GM18517 (cell line): ENCODE measurements around the gene CROT.

Experiments
- ATAC-seq: cut with Tn5 transposase; IDR thresholded peaks from one replicate; pipeline ENCODE4 v1.9.1; 2021; ENCODE audit warnings: mild to moderate bottlenecking, moderate library complexity; ENCODE audit not compliant: unreplicated experiment

The CROT gene

DNA sequence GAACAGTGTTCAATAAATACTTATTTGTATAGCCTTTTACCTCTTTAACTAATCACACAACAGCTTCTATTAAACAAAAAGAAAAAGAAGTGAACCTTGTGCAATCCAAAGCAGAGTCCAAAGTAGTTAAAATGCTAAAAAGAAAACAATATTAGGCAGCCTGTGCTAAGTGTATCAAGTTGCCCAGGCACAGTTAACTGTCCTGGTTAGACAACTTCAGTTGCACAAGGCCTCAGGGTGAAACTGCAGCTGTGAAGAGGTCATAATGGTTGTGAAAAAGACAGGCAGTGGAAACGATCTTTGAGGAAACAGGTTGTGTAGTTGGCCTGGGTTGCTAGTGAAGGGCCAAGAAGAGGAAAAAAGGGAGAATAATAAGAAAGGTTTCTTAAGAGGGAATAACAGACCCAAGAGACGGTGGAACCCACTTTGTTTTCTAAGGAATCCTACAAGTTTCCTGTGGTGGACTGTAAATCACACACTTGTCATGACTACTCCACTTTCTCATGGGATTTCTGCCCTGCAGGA lies 6.0 kb upstream of the CROT start:
- no peak for ATAC-seq

DNA sequence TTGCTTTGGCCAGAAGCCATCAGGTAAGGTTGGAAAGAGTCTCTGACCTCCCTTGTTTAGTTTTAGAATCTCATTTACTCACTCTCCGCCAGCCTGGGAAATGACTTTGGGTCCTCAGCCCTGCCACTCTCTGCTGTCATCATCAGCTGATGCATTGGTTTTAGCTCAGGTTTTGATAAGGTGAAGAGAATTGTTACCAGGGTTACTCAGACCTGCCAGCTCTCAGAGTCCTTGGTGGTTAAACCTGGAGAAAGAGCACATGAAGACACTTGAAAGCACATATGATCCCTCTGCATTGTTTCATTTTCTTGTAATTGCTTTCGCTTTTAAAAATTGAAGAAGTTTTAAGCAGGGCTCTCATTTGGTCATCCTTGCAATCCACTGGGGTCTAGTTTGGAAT lies 4.0 kb upstream of the CROT start:
- no peak for ATAC-seq

DNA sequence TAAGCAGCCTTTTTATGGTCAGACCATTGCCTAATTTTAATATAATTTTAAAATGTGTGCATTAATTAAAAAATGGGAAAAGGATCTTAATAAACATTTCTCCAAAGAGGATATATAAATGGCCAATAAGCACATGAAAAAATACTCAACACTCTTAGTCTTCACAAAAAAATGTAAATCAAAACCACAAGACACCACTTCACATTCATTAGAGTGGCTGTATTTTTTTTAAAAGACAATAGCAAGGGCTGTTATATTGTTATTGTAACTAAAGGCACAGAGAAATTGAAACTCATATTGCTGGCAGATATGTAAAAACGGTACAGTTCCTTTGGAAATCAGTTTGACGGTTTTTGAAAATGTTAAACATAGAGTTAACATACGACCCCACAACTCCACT lies 3.2 kb upstream of the CROT start:
- no peak for ATAC-seq

DNA sequence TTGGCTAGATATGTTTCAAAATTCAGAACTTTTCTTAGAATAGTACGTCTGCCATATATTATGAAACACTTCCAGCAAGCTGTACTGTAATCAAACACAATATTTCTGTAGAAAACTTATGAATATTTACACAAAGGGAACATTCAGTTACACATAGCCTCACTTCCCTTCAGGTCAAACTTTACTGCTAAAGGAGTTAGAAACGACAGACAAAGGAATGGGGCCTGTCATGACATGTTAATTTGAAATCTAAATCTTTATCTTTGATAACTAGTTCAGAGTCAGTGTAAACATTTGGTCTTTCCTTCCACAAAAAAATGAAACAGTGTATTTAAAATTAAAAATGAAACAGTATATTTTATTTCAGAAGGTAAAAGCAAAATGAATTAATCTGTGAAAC lies 1.0 kb upstream of the CROT start:
- no peak for ATAC-seq

DNA sequence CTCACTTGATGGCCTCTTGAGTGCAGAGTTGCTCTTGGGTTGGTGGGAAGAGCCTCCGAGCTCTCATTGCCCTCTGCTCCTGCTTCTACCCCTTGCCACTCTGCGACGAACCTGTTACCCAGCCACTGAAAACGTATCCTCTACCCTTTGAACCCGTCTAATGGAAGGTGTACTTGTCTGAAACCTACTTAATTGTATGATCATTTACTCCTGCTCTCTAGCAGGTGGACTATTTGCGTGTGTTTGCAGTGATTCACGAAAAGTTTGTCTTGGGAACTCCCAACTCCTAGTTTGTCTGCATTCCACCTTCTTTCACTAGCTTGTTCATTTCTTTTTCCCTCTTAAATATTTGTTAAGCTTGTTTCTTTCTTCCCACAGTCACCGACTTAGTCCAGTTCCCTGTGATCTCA lies 503 bp downstream of the CROT start:
- peak; percentile 2 for ATAC-seq

DNA sequence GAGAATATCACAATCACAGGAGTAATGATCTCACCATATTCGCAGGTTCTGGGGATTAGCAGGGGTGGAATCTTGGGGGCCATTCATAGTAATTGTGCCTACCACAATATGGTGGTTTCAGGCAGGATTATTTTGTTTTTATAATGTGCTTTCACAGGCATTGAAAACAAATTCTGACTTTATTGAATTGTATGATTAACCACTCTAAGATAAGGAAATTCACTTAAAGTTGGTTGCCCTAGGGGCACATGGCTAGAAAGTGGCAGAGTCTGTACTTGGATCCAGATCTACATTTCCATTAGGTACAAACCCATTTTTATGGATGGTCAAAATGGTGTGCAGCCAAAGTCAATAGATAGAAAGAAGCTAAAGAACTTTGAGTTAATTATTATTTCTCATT lies 1.7 kb downstream of the CROT start:
- no peak for ATAC-seq

DNA sequence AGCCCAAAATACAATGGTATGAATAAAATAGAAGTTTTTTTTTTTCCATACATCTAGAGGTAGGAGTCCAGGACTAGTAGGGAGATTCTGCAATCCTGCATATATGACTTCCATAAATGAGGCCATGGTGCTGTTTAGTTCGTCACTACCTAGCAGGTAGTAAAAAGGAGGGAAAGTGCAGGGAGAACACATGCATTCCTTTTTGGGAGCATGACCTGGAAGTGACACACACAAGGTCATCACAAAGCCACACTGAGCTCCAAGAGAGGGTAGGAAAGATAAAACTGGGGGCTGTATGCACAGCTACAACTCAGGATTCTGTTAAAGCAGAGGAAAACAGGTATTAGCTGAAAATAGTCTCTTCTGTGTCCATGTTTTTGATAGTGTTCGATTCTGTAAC lies 2.2 kb downstream of the CROT start:
- ATAC-seq = no peak

DNA sequence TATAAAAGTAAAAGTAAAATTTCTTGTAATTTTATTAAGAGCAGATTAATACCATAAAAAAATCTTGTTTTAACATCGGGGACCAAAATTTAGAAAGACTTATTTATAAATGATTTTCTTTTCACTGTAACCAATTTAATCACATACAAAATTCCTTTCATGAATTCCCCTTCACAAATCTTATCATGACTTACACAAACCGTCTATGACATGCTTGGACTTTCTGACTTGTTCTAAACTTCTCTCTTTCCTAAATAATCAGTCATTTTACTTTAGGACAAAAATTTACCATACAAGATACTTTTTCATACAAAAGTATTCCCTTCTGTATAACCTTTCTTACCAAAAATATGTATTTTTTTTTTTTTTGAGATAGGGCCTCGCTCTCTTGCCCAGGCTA lies 9.3 kb downstream of the CROT start:
- ATAC-seq = no peak

DNA sequence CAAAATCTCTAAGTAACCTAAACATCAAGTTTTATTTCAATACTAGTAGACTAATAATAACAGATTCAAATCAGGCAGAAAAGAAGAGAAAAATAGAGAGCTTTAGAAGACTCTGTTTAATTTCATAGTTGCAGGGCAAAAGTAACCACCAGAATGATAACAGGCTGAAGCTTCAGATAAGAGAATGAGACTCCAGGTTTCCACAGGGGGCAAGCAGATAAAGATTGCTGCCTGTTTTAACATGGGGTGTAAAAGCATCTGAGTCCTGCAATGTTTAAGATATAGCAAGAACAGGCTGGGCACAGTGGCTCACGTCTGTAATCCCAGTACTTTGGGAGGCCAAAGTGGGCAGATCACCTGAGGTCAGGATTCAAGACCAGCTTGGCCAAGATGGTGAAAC lies 11.0 kb downstream of the CROT start:
- ATAC-seq = no peak

DNA sequence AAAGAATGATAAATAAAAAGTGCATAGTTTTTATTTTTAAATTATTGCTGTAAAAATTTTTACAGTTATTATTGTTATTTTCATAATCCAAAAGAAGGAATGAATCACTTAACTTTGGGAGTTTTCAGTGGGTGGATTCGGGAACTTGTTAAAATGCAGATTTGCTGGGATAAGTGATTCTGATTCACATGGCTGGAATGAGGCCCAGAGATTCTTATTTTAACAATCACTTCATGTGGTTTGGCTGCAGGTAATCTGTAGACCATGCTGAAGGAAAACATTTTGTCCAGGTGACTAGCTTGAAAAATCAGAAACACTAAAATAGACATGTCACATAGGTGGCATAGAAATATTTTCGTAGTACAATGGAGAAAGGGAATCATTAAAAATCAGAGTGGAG lies 13.9 kb downstream of the CROT start:
- ATAC-seq = no peak

DNA sequence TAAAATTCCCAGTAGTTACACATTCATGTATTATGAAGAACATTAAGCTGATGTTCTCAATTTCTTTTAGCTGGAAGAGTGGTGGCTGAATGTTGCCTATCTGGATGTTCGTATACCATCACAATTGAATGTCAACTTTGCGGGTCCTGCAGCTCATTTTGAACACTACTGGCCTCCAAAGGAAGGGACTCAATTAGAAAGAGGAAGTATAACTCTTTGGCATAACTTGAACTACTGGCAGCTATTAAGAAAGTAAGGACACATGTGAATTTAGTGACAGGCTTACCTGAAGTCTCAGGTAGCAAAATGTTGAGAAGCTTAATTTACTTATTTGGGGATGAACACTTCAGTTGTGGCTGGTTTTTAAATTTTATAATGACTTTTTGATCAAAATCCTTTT lies 15.9 kb downstream of the CROT start:
- no peak for ATAC-seq

DNA sequence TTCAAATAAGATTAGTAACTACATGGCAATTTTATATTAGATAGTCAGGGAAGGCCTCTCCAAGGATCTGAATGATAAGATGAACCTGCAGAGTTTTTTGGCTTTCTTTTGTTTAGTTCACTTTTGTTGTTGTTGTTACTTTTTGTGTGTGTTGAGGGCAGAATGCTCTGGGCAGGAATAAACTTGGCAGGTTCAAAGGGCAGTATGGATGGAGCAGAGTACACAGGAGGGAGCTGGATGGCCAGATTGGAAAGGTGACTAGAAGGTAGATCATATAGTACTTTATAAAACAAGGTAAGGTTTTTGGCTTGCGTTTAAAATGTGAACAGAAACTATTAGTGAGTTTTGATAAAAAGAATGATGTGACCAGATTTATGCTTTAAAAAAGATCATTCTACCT lies 17.9 kb downstream of the CROT start:
- no peak for ATAC-seq

DNA sequence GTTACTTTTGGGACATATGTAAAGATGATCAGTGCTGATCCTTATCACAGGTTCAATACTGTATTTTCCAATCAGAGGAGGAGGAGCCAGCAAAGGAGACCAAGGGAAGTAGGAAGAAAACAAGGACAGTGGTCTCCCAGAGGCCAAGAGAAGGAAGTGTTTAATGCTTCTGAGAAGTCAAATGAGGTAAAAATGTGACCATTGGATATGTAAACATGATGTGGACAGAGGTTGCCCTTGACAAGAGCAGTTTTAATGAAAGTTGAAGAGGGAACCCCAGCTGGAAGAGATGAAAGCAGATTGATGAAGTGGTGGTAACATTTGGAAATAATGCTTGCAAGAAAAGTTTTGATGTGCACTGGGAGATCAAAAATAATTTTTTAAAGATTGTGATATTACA lies 18.8 kb downstream of the CROT start:
- no peak for ATAC-seq

DNA sequence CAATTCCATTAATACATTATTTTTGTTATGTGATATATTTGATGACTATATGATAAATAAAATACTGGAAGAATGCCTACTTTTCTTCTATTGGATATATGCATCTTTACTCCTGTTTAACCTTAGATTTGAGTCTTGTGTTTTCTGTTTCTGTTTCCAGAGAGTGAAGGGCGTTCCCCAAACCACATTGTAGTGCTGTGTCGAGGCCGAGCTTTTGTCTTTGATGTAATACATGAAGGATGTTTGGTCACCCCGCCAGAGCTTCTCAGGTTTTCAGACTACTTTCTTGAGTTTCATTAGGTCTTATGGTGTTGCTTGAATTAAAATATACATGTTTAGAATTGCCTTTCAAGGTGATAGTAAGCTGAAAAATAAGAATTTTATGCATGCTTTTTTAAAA lies 23.8 kb downstream of the CROT start:
- no peak for ATAC-seq

DNA sequence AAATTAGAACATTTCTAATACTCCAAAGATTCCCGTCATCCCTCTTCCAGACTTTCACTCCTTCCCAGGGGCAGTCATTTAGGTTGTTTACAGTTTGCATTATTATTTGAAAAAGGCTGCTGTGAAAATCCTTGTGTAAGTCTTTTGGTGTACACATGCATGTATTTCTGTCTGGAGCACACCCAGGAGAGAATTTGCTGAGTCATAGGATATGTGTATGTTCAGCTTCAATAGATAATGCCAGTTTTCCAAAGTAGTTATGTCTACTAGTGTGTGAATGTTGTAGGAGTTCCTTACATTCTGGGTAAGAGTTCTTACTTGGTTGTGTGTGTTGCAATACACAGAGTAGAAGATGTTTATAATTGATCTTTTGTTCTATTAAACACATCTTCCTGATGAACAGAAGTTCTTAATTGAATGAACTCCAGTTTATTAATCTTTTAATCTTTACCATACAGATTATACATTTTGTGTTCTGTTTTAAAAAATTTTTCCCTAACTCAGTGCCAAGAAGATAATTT lies 25.3 kb downstream of the CROT start:
- no peak for ATAC-seq

DNA sequence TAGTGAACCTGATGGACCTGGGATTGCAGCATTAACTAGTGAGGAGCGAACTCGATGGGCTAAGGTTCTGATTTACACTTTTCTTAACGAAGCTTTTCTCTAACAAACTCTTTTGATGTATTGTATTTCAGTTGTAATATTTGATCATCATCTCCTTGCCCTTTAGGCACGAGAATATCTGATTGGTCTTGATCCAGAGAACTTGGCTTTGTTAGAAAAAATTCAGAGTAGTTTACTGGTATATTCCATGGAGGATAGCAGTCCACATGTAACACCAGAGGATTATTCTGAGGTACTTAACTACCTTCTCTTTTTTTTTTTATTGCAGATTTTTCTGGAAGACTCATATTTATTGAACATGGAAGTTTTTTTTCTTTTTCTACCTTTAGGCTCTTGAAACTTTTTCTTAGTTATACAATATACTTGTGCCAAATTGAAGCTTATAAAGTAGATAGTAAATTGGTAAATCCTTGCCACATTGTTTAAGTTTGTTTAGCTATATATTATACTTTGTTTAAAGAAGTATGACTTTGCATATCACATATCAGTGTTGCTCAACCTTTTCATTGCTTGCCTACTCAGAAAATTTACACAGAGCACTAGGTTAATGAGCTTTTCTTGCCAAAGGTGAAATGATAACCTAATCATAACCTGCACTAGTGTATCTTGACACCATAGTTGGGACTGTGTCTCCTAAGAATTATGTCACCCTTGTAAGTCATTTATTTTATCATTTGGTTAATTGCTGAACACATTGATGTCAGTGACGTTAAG lies 30.4 kb downstream of the CROT start:
- ATAC-seq = no peak

DNA sequence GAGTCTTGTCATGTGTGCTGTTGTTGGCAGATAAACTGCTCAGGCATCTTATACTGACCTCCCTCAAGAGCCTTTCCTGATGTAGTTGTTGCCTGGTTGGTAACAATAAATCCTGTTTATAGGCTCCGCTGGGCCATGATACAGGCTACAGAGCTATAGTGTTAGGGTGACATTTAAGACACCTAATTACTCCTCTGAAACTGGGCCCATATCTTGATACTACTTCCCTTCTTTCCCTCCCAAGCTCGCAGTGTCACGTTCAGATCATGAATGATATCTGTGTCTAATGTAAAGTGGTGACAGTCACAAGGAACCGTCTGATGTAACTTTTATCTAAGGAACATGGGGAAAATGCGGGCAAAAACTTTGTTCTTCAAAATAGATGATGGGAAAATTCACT lies 35.4 kb downstream of the CROT start:
- no peak for ATAC-seq

DNA sequence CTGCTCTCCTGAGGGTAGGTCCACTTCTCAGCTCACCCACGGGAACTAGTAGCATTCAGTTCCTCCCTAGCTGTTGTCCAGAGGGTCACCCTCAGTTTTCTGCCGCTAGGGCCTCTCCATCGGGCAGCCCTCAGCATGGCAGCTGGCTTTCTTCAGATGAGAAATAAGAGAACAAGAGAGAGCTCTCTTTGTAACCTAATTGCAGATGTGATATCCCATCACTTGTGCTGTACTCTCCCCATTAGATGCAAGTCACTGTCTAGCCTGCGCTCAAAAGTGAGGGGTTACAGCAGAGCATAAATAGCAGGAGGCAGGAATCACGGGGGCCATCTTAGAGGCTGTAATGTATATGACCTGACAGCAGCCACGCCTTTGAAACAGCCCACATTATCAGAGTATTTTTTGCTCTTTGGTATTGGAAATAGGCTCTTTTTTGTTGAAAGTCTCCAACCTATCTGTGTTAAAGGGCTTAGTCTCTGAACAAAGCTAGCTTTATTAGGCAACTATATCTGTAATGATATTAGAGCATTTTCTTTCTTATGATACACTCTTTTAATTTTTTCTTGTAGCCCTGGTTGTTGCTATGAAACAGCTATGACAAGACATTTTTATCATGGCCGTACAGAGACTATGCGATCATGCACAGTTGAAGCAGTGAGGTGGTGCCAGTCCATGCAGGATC lies 45.7 kb downstream of the CROT start:
- no peak for ATAC-seq

DNA sequence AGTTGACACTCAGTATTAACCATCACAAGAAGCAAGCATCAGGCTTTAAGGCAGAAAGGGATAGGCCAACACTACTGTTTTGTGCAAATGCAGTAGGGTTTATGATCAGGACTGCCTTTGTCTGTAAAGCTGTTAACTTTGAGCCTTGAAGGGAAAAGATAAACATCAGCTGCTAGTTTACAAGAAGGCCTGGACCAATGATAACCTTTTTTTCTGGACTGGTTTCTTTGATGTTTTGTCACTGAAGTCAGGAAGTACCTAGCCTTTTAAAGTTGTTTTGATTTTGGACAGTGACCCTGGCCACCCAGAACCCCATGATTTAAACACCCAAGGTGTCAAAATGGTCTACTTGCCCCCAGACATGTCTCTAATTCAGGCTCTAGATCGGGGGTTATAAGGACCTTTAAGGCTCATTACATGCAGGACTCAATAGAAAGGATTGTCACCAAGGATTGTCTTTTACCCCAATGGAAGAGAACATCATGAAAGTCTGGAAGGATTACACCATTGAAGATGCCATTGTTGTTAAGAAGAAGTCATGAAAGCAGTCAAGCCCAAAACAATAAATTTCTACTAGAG lies 50.1 kb downstream of the CROT start:
- no peak for ATAC-seq

DNA sequence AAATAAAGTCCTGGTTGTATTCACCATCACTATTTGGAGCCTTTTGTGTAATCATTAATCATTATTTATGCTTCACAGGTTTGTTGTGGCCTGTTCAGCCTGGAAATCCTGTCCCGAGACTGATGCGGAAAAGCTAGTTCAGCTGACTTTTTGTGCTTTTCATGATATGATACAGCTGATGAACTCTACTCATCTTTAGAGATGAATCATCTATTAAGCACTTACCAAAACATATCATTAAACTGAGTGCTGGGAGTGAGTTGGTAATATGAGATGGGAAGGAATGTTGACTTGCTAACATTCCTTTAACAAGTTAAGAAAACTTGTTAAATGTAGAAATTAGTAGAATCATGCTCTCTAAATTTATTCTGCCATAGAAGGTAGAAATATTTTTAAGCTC lies 53.0 kb downstream of the CROT start:
- no peak for ATAC-seq

DNA sequence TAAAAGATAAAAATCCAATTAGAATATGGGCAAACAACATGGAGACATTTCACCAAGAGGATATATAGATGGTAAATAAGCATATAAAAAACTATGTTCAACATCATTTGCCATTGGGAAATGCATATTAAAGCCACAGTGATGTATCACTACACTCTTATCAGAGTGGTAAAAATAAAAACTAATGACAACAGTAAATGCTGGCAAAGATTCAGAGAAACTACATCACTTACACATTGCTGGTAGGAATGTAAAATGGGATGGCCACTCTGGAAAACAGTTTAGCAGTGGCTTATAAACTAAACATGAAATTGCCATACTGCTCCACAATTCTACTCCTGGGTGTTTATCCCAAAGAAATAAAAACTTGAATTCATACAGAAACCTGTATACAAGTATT lies 59.2 kb downstream of the CROT start:
- ATAC-seq = no peak

DNA sequence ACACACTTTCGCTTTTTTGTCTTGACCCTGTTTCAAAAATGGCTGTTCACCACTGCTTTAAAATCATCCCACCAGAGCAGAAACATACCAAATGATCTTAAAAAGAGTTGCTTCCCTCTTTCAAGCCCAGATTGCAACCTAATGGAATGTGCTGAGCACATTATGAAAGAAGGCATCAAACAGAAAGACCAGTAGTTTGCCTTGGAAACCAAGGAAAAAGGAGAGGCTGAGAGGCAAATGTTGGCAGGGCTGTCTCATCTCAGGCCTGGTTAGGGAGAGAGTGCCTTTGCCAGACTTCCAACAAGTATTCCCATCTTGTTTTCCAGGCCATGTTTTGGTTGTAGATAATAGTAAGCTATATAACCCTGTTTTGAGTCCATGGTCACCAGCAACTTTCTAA lies 65.7 kb downstream of the CROT start:
- no peak for ATAC-seq
